NCI-H187 (cell line): ENCODE results near the gene CLEC1A.
"Not testable (repeated sequence)": the region's sequence is repeated elsewhere in the genome, so short reads cannot be mapped to it uniquely, and the experiment has no call there.

Experiments used
- DNase-seq, 2 experiments: peaks; one replicate each; lab custom pipeline; 2025; lab: John Stamatoyannopoulos, UW

The CLEC1A gene

GRCh38 chr12:10048526-10048925 is 50.3 kb downstream of the CLEC1A start:
- DNase-seq = no peak

GRCh38 chr12:10042167-10042566 is 56.6 kb downstream of the CLEC1A start:
- no peak for DNase-seq

GRCh38 chr12:10033783-10034545 is 64.8 kb downstream of the CLEC1A start:
- DNase-seq = no peak

GRCh38 chr12:10031771-10032175 is 67.0 kb downstream of the CLEC1A start:
- DNase-seq = no peak

GRCh38 chr12:10031321-10031720 is 67.5 kb downstream of the CLEC1A start:
- DNase-seq = no peak

GRCh38 chr12:10030446-10030845 is 68.3 kb downstream of the CLEC1A start, which contains the start of gene CLEC9A:
Gene CLEC9A (plus strand): TSS chr12:10030682. CDS start chr12:10052688, 22,006 bp downstream.
- no peak for DNase-seq

GRCh38 chr12:10027721-10028120 is 71.1 kb downstream of the CLEC1A start:
- DNase-seq = no peak

- no peak for DNase-seq
Measured at GRCh38 chr12:10027311-10027710, 71.5 kb downstream of the CLEC1A start.

- not testable (repeated sequence) for DNase-seq
Measured at GRCh38 chr12:10026666-10027065, 72.1 kb downstream of the CLEC1A start.

GRCh38 chr12:10025236-10025635 is 73.5 kb downstream of the CLEC1A start:
- DNase-seq = no peak

GRCh38 chr12:10021342-10021741 is 77.4 kb downstream of the CLEC1A start:
- DNase-seq = no peak
